Psoas muscle (tissue), 8 donors: ENCODE results near the gene CCDC57. TPM values are rescaled to one million over a fixed set of nuclear protein-coding genes. Genes with fewer than 3 reads are reported as not detected.

Experiments
- ATAC-seq, 4 donors: fragments of 200-7000 bp; cut with Tn5 transposase; one replicate each; pipeline ENCODE4 v1.9.1; 2020; ENCODE audit warnings: moderate library complexity in 3 of 4, mild to moderate bottlenecking in 2 of 4
- DNase-seq, 2 donors: peaks; one replicate each; pipeline ENCODE4 v3.0.0-alpha.2; 2020
- H3K27ac ChIP-seq: fragments of 200-600 bp; one replicate; pipeline ENCODE4 v1.8.0; 2022
- H3K27me3 ChIP-seq, 3 donors: fragments of 200-600 bp in 1 of 3; one replicate each; pipeline versions ENCODE4 v1.6.1 to v1.8.0; 2013 to 2022; ENCODE audit warnings: low read length in 2 of 3, mild to moderate bottlenecking in 2 of 3, moderate library complexity in 1 of 3; ENCODE audit not compliant: insufficient read depth in 3 of 3
- H3K36me3 ChIP-seq, 2 donors: fragments of 200-600 bp in 1 of 2; one replicate each; pipeline versions ENCODE4 v1.6.1 to v1.8.0; 2013 to 2022; ENCODE audit warnings: low read depth in 1 of 2, mild to moderate bottlenecking in 1 of 2, moderate library complexity in 1 of 2; ENCODE audit not compliant: insufficient read depth in 1 of 2
- H3K4me1 ChIP-seq: fragments of 200-600 bp; one replicate; pipeline ENCODE4 v1.8.0; 2022
- H3K4me3 ChIP-seq: fragments of 200-600 bp; one replicate; pipeline ENCODE4 v1.8.0; 2022; ENCODE audit warnings: mild to moderate bottlenecking
- H3K9me3 ChIP-seq: fragments of 200-600 bp; one replicate; pipeline ENCODE4 v1.8.0; 2022
- WGBS, 3 donors: extraction: QIAGEN DNeasy Blood & Tissue Kit; methylation state at CpG; one replicate each; pipeline versions ENCODE4 v1.1.6 to v1.1.7; 2013; 5-methylcytosine and 5-hydroxymethylcytosine counted together
- intact Hi-C, 2 donors: fragments of 100-400 bp; cut with DNase I; formaldehyde crosslinking; loops; one replicate each; pipeline versions ENCODE4 v1.11.0 to v1.14.2; 2022
- polyA plus RNA-seq, 3 donors: library from polyadenylated mRNA; stranded (reverse); fragments of 200-250 nt; gene quantifications; one replicate each; pipeline ENCODE4 v1.2.3, GENCODE V29; 2013
- total RNA-seq, 4 donors: library from RNA; stranded (reverse); fragmentation: NEBNext Ultra II Directional in 2 of 4; extraction: Animal tissue kit (Norgen Biotek cat#: 25700) in 2 of 4; gene quantifications; one replicate each; pipeline versions ENCODE4 v1.2.1 to v1.2.4, GENCODE V29; 2021 to 2023
- TF ChIP-seq, protein P1 (sequence below): fragments of 200-600 bp; IDR thresholded peaks from one replicate; pipeline ENCODE4 v1.8.0; 2022; ENCODE audit warnings: antibody characterized with exemption
- donor health status: healthy with polysubstance abuse.
- donor health status: DM: no; HTN: no; CAD: no; lungs with moderate emphysema.
- donor health status: Bipolar disorder and iron deficiency.
- donor health status: healthy.
- donor health status: DM: yes; HTN: yes; CAD: no.
- donor health status: DM: no; HTN: no; CAD: no.
- donor health status: DM: no; HTN: no; CAD: no.
- donor health status: DM: yes; HTN: yes; CAD: no.

The CCDC57 gene
- total and polyA plus RNA-seq, 7 donors, result 7.2 to 15.3 (median 11.1) TPM

DNA sequence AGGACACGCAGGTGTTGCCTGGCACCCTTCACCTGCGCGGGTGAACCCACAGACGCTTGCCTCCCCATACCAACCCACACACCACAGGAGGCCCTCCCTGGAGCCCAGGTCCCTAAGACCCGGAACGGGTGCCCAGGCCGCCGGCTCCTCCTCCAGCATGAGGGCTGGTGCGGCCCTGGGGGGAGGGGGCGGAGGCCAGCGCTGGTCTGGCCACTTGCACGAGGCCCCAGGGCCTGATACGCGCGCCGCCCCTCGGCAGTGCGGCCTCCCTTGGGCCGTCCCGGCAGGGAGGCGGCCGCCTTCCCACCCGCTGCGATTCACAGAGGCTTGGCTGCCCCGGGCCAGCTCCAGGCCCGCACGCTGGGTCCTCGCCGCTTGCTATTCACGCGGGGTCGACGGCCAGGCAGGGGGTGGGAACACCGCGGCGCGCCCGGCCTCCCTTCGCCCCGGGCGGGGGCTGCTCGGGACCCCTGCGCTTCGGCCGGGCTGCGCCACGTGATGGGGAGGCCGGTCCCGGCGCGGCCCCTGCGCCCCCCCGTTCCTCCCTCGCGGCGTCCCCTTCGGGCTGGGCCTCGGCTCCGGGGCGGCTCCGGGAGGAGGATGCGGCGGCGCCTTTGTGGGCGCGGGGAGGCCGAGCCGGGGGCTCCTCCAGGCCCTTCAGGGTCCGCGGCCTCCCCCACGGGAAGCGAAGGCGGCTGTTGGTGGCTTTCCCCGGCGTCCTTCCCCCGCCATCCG is 115.3 kb downstream of the CCDC57 start:
- TF ChIP-seq, protein P1, sequence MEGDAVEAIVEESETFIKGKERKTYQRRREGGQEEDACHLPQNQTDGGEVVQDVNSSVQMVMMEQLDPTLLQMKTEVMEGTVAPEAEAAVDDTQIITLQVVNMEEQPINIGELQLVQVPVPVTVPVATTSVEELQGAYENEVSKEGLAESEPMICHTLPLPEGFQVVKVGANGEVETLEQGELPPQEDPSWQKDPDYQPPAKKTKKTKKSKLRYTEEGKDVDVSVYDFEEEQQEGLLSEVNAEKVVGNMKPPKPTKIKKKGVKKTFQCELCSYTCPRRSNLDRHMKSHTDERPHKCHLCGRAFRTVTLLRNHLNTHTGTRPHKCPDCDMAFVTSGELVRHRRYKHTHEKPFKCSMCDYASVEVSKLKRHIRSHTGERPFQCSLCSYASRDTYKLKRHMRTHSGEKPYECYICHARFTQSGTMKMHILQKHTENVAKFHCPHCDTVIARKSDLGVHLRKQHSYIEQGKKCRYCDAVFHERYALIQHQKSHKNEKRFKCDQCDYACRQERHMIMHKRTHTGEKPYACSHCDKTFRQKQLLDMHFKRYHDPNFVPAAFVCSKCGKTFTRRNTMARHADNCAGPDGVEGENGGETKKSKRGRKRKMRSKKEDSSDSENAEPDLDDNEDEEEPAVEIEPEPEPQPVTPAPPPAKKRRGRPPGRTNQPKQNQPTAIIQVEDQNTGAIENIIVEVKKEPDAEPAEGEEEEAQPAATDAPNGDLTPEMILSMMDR, result no peak
- Histone ChIP-seq H3K9me3 (no peaks in the 10 kb centered on the region), H3K27me3 (no peaks in the 10 kb centered on the region), H3K4me1 (peaks cover 28% of the 10 kb centered on the region), H3K36me3 (peaks cover 0 to 42% of the 10 kb centered on the region in 2 donors), H3K4me3 (peak overlapping the region; percentile 87), H3K27ac (peak overlapping the region; percentile 97)
- DNase-seq (peak; percentile 47 to 71), ATAC-seq (no peak)
- intact Hi-C loops, result loop anchor here in 1 of 2 donors (2.0 kb wide), 1 partner anchor 31 kb away; no protein-coding TSS in a partner anchor
- 5 to 9% (median 6%) methylated on average over 41 to 74 of the region's 77 CpGs for WGBS, 3 donors

- peaks cover 23% of the 10 kb centered on the region for H3K4me1 ChIP-seq
- no peaks in the 10 kb centered on the region for H3K9me3 ChIP-seq
- no peaks in the 10 kb centered on the region for H3K27me3 ChIP-seq
- TF ChIP-seq, protein P1, result no peak
- ATAC-seq (no peak), DNase-seq (peak in 1 of 2 donors; percentile 50)
- H3K27ac ChIP-seq, result no peak overlapping the region
- peak overlapping the region; percentile 87 for H3K4me3 ChIP-seq
- WGBS, 3 donors, result 64 to 70% (median 68%) methylated on average over 8 of the region's 8 CpGs
- intact Hi-C loops, result loop anchor here in 1 of 2 donors (2.0 kb wide), 1 partner anchor 30 kb away; no protein-coding TSS in a partner anchor
- peaks cover 0 to 48% of the 10 kb centered on the region in 2 donors for H3K36me3 ChIP-seq
Observed at GRCh38 chr17:82096709-82097183, 115.9 kb downstream of the CCDC57 start.

DNA sequence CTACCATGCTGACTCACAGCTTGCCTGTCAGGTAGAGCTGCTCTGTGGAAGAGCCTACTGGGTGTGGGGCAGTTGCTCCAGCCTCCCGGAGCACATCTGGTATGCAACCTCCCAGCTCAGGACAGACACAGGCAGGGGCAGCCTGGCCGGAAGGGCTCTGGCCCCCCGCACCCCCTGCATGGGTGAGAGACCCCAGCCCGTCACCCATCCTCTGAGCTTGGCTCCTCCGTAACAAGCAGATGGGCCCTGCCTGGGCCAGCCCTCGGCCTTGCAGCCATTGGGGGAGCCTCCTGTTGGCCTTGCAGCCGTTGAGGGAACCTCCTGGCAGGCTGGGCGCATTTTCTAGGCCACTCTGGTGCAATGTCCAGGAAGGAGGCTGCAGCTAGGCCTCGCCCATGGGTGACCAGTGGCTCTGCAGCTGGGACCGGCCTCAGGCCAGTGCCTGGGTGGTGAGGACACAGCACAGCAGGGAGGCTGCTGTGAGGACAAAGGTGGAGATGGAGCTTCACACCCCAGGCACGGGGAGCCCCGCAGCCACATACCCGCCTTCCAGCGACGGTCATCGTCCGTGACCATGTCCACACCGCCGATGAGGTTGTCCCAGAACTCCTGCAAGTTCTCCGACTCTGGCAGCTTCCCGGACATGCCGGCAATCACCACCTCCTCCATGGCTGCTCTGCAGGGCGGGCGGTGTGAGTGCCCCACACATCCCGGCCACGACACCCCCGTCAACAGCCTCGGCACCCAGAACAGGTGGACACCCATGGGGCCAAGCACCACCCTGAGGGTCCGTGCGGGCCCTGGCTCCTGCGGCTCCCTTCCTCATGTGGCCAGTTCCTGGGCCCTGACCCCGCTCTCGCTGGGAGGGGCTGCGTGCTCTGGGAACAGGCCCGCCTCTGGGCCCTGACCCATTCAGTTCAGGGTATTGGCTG is 116.6 kb downstream of the CCDC57 start:
- ATAC-seq (no peak), DNase-seq (peak; percentile 18 to 55)
- Histone ChIP-seq H3K27me3 (no peaks in the 10 kb centered on the region), H3K36me3 (peaks cover 0 to 55% of the 10 kb centered on the region in 2 donors), H3K4me3 (peak overlapping the region; percentile 87), H3K9me3 (no peaks in the 10 kb centered on the region), H3K27ac (no peak overlapping the region), H3K4me1 (peaks cover 16% of the 10 kb centered on the region)
- TF ChIP-seq, protein P1, result no peak
- intact Hi-C loops, result loop anchor here in 1 of 2 donors (2.0 kb wide), 1 partner anchor 29 kb away; no protein-coding TSS in a partner anchor
- WGBS, 3 donors, result 92% methylated on average over 30 to 35 of the region's 35 CpGs

GRCh38 chr17:82094931-82095776 is 117.5 kb downstream of the CCDC57 start:
- H3K4me1 ChIP-seq, result peaks cover 13% of the 10 kb centered on the region
- ATAC-seq, result no peak
- H3K27me3 ChIP-seq, result no peaks in the 10 kb centered on the region
- WGBS, 3 donors, result 90 to 93% (median 91%) methylated on average over 35 to 37 of the region's 37 CpGs
- TF ChIP-seq, protein P1, result no peak
- H3K36me3 ChIP-seq, result peaks cover 1 to 64% of the 10 kb centered on the region in 2 donors
- intact Hi-C loops, result no loop called here
- DNase-seq, result peak; percentile 12 to 52
- H3K9me3 ChIP-seq, result no peaks in the 10 kb centered on the region
- H3K27ac ChIP-seq, result no peak overlapping the region
- peak overlapping the region; percentile 1 for H3K4me3 ChIP-seq
